GM10248 (cell line): ENCODE measurements around the gene ZEB2.

Source experiments
- CTCF ChIA-PET: fragments of 300-600 bp; sonication (Branson Sonifier 250); formaldehyde crosslinking; extraction: SDS; loops from one replicate; lab custom pipeline; 2021; ENCODE audit warnings: antibody characterized with exemption; lab: Yijun Ruan, JAX
- POLR2A ChIA-PET: fragments of 350-650 bp; sonication (Branson Sonifier 250); formaldehyde crosslinking; extraction: SDS; loops from one replicate; lab custom pipeline; 2020; ENCODE audit warnings: antibody characterized with exemption; lab: Yijun Ruan, JAX
- DNase-seq: peaks from one replicate; pipeline ENCODE4 v3.0.0; 2012; ENCODE audit errors: extremely low spot score
- CTCF ChIP-seq: IDR thresholded peaks from 2 replicates; pipeline ENCODE4 v1.5.1; 2012; ENCODE audit warnings: mild to moderate bottlenecking, low read depth; ENCODE audit errors: extremely low read depth, missing control alignments, control extremely low read depth

ZEB2 gene

GRCh38 chr2:144385381-144385780, 134.5 kb downstream of the ZEB2 start:
- no peak for DNase-seq
- POLR2A ChIA-PET = no interaction called here
- no peak for TF ChIP-seq CTCF
- CTCF ChIA-PET = no interaction called here

GRCh38 chr2:144383571-144384100, 136.3 kb downstream of the ZEB2 start:
- ChIA-PET POLR2A (no interaction called here), CTCF (no interaction called here)
- DNase-seq = no peak
- TF ChIP-seq CTCF = no peak

GRCh38 chr2:144382849-144383248, 137.1 kb downstream of the ZEB2 start:
- POLR2A ChIA-PET = no interaction called here
- CTCF ChIA-PET = interaction anchor here (0.6 to 1.0 kb wide), 2 partner anchors 12 to 18 kb away, joined by 3 read pairs; no protein-coding TSS in a partner anchor
- DNase-seq = peak; percentile 59
- no peak for TF ChIP-seq CTCF

GRCh38 chr2:144381716-144382115, 138.2 kb downstream of the ZEB2 start:
- POLR2A ChIA-PET = no interaction called here
- DNase-seq = no peak
- TF ChIP-seq CTCF = no peak
- CTCF ChIA-PET = no interaction called here

- CTCF ChIA-PET = no interaction called here
- POLR2A ChIA-PET = no interaction called here
- TF ChIP-seq CTCF = no peak
- DNase-seq = no peak
Observed at GRCh38 chr2:144379851-144380311, 140.0 kb downstream of the ZEB2 start.

- TF ChIP-seq CTCF = no peak
- ChIA-PET POLR2A (no interaction called here), CTCF (no interaction called here)
- no peak for DNase-seq
Observed at GRCh38 chr2:144378551-144378950, 141.4 kb downstream of the ZEB2 start.
